ENCODE measurements around the gene F13B.
"Not testable (repeated sequence)": the region's sequence is repeated elsewhere in the genome, so short reads cannot be mapped to it uniquely, and the experiment has no call there.

F13B gene

DNA sequence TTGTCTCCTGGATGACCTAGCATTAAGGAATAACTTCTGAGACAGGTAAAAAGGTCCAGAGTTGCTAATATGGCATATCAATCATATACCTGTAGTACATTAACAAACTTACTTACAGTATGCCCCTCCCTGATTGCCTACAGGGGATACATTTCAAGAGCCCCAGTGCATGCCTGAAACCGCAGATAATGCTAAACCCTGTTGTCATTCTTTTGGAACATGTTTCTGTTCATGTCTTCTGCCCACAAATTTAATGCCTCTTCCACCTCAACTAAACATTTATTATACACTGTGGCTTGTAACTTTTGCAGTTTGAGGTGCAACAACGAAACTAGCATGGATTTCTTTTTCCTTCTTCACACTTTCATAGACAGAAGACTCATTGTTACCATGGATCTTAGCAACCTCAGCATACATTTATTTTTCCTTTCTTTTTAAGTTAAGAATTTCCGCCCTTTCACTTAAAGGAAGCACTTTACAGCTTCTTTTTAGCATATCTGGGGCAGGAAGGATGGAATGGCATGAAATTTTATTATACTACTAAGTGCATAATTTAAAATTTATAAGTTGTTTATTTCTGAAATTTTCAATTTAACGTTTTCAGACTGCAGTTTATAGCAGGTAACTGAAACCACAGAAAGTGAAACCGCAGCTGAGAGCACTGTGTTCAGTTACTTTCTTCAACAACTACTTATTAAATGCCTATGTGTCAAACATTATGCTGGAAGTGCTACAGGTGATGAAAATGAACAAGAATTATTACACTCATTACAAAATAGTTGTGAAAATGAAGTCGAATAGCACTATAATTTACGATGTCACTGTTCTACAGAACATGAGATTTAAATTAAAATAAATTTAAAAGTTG lies 25.3 kb downstream of the F13B start:
- DNase-seq: no peak

DNA sequence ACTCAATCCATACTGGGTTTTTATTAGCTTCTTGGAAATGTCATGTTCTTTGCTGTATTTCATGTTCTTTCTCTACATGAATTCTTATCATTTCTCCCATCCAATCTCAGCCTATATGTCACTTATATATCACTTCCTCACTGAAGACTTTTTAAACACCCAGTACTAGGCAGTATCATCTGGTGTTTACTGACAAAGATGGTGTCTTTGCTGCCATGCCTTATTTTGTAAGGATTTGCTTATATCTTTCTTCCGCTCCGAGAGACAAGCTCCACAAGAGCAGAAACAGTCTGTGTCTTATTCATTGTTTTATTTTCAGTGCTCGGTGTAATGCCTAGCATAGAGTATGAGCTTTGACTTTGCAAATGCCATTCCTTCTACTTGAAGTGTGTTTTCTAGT lies 30.2 kb downstream of the F13B start:
- DNase-seq: no peak

GRCh38 chr1:197034631-197035339 lies 32.3 kb downstream of the F13B start:
- DNase-seq: not testable (repeated sequence)

GRCh38 chr1:197029749-197030148 lies 37.3 kb downstream of the F13B start:
- DNase-seq: no peak

GRCh38 chr1:197027359-197027758 lies 39.7 kb downstream of the F13B start:
- DNase-seq: no peak

GRCh38 chr1:197024460-197024859 lies 42.6 kb downstream of the F13B start:
- no peak for DNase-seq

DNA sequence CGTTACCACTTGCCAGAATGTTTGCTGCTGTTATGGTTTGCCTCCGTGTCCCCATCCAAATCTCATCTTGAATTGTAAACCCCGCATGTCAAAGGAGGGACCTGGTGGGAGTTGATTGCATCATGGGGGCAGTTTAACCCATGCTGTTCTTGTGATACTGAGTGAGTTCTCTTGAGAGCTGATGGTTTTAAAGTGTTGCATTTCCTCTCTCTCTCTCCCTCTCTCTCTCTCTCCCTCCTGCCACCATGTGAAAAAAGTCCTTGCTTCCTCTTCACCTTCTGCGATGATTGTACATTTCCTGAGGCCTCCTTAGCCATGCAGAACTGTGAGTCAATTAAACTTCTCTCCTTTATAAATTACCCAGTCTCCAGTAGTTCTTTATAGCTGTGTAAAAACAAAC lies 45.3 kb downstream of the F13B start:
- no peak for DNase-seq

- peak; percentile 6 for DNase-seq
Observed at GRCh38 chr1:197017558-197018146, 49.4 kb downstream of the F13B start.

- no peak for DNase-seq
Observed at GRCh38 chr1:197016751-197017150, 50.3 kb downstream of the F13B start.

DNA sequence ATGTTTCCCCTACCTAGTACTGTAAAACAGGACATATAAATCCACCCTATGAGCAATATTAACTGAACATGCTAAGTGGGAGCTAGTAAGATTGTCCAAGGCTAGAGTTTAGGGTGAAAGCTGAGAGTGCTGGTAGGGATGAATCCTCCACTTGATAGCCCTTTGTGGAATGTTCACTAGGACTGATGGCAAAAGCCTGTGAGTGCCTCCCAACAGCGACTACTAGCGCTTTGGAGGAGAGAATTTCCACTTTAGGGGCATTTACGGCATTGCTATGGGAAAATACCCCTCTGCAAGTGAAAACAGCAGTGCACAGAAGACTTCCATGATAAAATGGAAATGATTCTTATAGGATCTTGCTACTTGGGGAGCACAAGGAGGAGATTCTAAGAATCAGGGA lies 53.8 kb downstream of the F13B start:
- no peak for DNase-seq

DNA sequence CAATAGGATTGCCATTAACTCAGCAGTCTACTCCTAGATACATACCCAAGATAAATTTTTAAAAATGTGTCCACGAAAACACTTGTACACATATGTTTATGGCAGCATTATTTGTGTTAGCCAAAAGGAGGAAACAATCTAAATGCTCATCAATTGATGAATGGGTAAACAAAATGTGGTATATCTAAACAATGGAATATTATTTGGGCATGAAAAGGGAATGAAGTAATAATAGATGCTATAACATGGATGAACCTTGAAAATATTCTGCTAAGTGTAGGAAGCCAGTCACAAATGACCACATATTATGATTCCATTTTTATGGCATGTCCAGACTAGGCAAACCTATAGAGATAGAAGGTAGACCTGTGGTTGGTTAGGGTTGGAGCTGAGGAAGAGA lies 55.4 kb downstream of the F13B start:
- DNase-seq: no peak

GRCh38 chr1:197008861-197009260 lies 58.2 kb downstream of the F13B start:
- DNase-seq: no peak

DNA sequence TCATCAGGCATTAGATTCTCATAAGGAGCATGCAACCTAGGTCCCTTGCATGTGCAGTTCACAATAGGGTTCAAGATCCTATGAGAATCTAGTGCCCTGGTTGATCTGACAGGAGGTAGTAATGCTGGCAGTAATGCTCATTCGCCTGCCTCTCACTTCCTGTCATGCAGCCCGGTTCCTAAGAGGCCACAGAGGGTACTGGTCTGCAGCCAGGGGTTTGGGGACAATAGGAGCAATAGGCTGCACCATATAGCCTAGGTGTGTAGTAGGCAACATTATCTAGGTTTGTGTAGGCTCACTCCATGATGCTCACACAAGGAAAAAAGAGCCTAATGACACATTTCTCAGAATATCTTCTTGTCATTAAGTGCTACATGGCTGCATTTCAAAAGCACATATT lies 63.9 kb downstream of the F13B start:
- no peak for DNase-seq

DNA sequence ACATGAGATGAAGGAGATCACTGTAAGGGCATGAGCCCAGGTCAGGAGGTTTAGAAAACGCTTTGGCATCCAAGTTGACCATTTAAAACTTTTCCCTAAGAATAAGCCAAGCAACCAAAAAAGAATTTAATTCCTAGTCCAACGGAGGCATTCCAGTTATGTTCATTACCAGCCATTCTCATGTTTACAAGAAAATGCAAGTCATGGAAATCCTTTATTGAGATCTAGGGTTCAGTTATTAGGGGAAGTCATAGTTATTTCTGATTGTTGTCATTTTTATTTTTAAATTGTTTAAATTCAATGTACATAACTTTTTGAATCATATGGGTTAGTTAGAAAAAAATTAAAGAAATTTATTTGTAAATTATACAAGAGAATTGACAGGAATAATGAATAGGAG lies 65.2 kb downstream of the F13B start:
- DNase-seq: no peak

DNA sequence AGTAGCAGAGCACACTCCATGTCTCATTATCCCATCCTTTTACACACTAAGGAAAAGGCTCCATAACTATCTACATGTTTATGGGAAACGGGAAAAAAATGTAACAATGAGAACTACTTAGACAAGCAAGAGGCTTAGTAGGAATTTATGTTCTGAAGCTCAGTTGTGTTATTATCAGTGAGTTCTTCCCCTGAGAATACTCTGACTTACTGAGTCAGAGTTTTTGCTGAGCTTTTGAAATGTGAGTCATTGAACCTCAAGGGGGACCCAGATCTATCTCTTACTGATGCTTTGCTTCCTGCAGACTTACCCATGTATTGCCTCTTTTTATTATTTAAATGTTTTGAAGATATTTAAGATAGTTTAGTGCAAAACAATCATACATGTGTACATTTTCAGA lies 69.6 kb downstream of the F13B start:
- DNase-seq: no peak

GRCh38 chr1:196993916-196994315 lies 73.1 kb downstream of the F13B start:
- DNase-seq: no peak

- not testable (repeated sequence) for DNase-seq
Observed at GRCh38 chr1:196991919-196992651, 75.0 kb downstream of the F13B start.
